ENCODE results near the gene ZBTB39. TPM values are rescaled to one million over a fixed set of nuclear protein-coding genes. Genes with fewer than 3 reads are reported as not detected.
"Not testable (repeated sequence)": the region's sequence is repeated elsewhere in the genome, so short reads cannot be mapped to it uniquely, and the experiment has no call there.

ZBTB39 gene
- total RNA-seq, 1 donor from 2014 or later: 4.7 TPM

- peak; percentile 8 for TF ChIP-seq CTCF (conservative IDR thresholded peaks at IDR 0.05; ENCODE audit: low read depth, low read length)
- H3K4me3 ChIP-seq (ENCODE audit: low read depth, low read length): no peak overlapping the region
- no peak for DNase-seq (ENCODE audit: low read depth)
Measured at GRCh38 chr12:57031138-57031725, 24.9 kb upstream of the ZBTB39 start.

GRCh38 chr12:57029457-57029856 lies 23.1 kb upstream of the ZBTB39 start:
- no peak for DNase-seq (ENCODE audit: low read depth)
- H3K4me3 ChIP-seq (ENCODE audit: low read depth, low read length): no peak overlapping the region
- TF ChIP-seq CTCF (conservative IDR thresholded peaks at IDR 0.05; ENCODE audit: low read depth, low read length): no peak

GRCh38 chr12:57027805-57028153 lies 21.4 kb upstream of the ZBTB39 start:
- no peak for DNase-seq (ENCODE audit: low read depth)
- no peak overlapping the region for H3K4me3 ChIP-seq (ENCODE audit: low read depth, low read length)
- no peak for TF ChIP-seq CTCF (conservative IDR thresholded peaks at IDR 0.05; ENCODE audit: low read depth, low read length)

GRCh38 chr12:57027011-57027804 lies 20.9 kb upstream of the ZBTB39 start:
- no peak for TF ChIP-seq CTCF (conservative IDR thresholded peaks at IDR 0.05; ENCODE audit: low read depth, low read length)
- DNase-seq (ENCODE audit: low read depth): no peak

GRCh38 chr12:57025196-57025595 lies 18.9 kb upstream of the ZBTB39 start:
- DNase-seq (ENCODE audit: low read depth): no peak
- no peak for TF ChIP-seq CTCF (conservative IDR thresholded peaks at IDR 0.05; ENCODE audit: low read depth, low read length)
- no peak overlapping the region for H3K4me3 ChIP-seq (ENCODE audit: low read depth, low read length)

More at GRCh38 chr12:57027011-57027804, 20.9 kb upstream of the ZBTB39 start:
- no peak overlapping the region for H3K4me3 ChIP-seq (ENCODE audit: low read depth, low read length)

GRCh38 chr12:57022324-57022723 lies 16.0 kb upstream of the ZBTB39 start:
- DNase-seq (ENCODE audit: low read depth): not testable (repeated sequence)

GRCh38 chr12:57019983-57020719 lies 13.8 kb upstream of the ZBTB39 start:
- H3K4me3 ChIP-seq (ENCODE audit: low read depth, low read length): no peak overlapping the region
- no peak for DNase-seq (ENCODE audit: low read depth)

More at GRCh38 chr12:57022324-57022723, 16.0 kb upstream of the ZBTB39 start:
- H3K4me3 ChIP-seq (ENCODE audit: low read depth, low read length): not testable (repeated sequence)

More at GRCh38 chr12:57019983-57020719, 13.8 kb upstream of the ZBTB39 start:
- TF ChIP-seq CTCF (conservative IDR thresholded peaks at IDR 0.05; ENCODE audit: low read depth, low read length): no peak

All from epithelial cell of proximal tubule (primary cell).